DOHH2 (cell line): Measurements from ENCODE around the gene IRS1.

Source experiments
- CTCF ChIP-seq: fragments of 200-600 bp; sonication (generic); IDR thresholded peaks from one replicate; pipeline ENCODE4 v1.5.1; 2014; ENCODE audit warnings: antibody characterized with exemption, mild to moderate bottlenecking, low read depth, low read length; ENCODE audit not compliant: poor library complexity, severe bottlenecking
- EZH2phosphoT487 ChIP-seq: fragments of 200-600 bp; sonication (generic); IDR thresholded peaks from 2 replicates; pipeline ENCODE4 v1.6.1; 2017; ENCODE audit warnings: borderline replicate concordance, mild to moderate bottlenecking, antibody characterized with exemption, low read length, moderate library complexity, mixed read lengths

- TF ChIP-seq CTCF = no peak
- no peak for TF ChIP-seq EZH2phosphoT487
Measured at GRCh38 chr2:226740039-226740648, 59.5 kb downstream of the IRS1 start.
